Mesenteric fat pad (tissue), 1 donor: ENCODE measurements around the gene WBP1. TPM values are rescaled to one million over a fixed set of nuclear protein-coding genes. Genes with fewer than 3 reads are reported as not detected.
"Not testable (repeated sequence)": the region's sequence is repeated elsewhere in the genome, so short reads cannot be mapped to it uniquely, and the experiment has no call there.

Experiments
- DNase-seq: peaks from one replicate; pipeline ENCODE4 v3.0.0-alpha.2; 2020; ENCODE audit warnings: low spot score
- total RNA-seq: library from RNA; stranded (reverse); fragmentation: NEBNext Ultra II Directional; extraction: Animal tissue kit (Norgen Biotek cat#: 25700); gene quantifications from one replicate; pipeline ENCODE4 v1.2.1, GENCODE V29; 2021
- donor health status: DM: yes; HTN: yes; CAD: no.

WBP1 gene
- total RNA-seq, 1 donor from 2014 or later = 45.5 TPM

DNA sequence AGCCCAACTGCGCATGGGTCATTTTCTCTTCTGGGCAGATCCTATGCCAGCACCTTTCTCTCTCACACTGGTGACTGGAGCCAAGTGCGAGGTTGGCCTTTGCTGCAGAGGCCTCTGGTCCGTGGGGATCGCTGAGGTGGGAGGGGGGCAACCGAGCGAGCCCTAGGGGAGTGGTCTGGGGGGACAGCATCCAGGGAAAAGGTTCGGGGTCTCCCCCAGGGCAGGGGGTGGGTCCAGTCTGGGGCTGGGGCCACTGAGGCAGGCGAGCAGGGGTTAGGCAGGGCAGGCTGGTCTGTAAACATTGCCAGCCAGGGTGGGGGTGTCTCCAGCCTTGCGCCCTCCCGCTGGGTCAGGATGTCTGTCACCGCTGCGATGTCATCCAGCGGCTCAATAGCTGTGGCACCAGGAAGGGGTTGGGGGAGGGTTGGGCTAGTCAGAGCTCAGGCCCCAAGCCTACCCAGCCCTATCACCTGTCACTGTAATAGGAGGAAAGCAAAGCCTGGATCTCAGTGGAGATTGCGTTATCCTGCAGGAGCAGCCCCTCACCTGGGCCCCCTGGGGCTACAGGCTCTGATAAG, 32.0 kb upstream of the WBP1 start:
- no peak for DNase-seq

DNA sequence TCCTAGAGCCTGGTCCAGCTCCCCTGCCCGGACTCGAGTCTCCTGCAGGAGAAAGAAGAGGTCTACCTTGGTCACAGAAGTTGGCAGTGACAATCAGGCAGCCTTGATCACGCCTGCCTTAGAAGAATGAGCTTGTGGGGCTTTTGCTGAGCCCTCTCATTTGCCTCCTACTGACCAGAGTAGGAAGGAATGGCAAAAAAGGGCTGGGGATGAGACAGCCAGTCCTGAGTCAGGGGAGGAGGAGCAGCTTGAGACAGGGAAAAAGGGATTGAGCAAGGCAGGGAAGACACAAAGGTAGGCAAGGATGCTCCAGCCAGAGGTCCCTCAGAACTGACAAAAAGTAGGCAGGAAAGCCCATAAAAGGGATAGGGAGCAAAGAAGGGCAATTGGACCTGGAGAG, 30.7 kb upstream of the WBP1 start:
- DNase-seq = no peak

DNA sequence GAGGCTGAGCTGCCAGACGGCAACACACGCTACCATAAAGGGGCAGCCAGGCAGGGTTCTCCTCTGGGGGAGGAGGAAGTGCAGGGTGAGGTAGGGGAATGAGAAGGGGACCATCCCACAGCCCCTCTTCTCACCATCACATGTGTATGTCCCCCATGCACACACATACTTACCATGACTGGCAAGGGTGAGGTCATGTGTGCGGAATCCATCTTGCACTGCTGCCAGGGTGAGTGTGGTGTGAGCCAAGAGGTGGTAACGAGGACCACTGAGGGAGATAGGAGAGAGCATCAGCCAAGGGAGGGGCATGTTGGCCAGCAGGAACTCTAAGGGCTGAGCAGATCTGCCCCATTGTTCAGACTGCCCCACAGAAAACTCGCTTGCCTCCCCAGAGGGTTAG, 29.6 kb upstream of the WBP1 start:
- DNase-seq = no peak

DNA sequence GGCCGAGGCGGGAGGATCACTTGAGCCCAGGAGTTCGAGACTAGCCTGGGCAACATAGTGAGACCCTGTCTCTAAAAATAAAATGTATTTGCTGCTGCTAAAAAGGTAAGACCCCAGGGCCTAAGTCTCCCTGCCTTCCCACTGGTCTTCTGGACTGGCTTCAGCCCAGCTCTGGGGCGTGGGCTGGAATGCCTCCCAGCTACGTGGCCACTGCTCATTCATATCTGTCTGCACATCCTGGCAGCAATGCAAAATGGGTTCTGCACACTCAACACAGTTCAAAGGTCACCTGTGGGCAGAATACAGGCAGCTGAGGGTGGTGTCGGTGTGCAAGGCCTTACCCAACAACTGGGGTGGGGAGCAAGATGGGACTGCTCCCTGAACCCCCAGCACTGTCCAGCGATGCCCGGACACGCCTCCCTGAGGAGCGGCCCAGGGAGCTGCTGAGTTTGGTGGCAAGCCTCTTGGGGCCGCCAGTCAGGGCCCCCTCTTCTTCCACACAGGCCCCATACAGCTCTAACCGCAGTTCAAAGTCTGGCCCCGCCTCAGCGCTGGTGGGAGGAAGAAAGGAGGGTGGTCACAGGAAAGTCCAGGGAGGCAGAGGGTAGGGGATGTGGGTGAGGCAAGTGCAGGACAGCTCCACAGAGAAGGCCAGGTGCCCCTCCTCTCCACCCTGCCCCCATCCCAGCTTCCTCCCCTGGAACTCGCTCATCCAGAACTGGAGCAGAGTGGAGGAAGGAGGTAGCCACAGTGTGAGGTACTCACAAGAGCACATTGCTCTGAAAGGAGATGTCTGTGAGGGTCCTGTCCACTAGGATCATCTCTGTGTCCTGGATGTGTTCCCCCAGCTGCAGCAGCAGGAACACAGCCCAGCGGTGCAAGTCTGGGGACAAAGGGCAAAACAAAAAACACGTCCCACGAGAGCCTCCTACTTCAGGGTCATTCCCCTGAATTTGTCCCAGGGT, 28.5 kb upstream of the WBP1 start:
- DNase-seq = no peak

DNA sequence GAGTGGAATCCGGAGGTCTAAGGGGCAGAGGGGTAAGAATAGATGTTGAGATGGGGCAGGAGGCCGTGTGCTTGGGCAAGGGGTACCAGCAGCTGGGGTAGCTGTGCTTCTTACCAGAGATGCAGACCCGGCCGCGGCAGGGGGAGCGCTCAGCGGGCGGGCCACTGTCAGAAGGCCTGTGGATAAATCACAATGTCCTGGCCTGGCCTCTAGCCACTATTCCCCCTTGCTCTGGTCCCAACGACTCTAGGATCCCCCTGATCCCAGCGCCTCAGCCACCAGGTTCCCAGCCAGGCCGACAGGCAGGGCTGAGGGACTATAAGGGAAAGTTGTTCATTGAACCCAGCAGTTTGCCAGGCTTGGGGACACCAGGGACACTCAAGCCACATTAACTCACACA, 27.7 kb upstream of the WBP1 start:
- DNase-seq = no peak

DNA sequence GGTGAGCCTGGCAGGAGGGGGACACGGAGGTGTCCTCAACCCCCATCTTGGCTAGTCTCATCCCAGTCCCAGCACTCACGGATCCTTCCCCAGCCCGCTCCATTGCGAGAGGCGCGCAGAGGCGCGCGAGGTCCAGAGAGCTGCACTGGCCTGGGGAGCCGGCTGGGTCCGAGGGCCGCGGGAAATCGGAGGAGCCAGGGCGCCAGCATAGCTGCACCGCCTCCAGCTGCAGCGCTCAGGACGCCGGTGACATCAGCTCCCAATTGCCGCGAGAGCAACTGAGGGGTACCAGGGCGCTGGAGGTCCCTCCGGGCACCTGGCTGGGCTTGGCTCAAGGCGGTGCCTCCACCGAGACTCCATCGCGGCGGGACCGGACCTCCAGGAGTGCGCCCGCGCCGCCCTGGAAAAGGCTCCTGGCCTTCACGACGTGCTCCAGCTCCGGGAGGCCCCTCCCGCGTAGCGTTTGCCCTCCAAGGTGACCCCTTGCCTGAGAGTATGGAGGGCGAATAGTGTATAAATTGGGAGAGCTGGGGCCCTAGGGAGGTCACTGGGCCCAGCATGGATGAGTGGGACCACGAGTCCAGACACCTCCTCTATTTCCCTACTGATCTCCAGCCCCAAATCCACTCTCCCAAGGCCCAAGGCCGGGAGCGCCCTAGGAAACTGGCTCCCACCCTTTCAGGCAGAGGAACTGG, 22.0 kb upstream of the WBP1 start:
- no peak for DNase-seq

DNA sequence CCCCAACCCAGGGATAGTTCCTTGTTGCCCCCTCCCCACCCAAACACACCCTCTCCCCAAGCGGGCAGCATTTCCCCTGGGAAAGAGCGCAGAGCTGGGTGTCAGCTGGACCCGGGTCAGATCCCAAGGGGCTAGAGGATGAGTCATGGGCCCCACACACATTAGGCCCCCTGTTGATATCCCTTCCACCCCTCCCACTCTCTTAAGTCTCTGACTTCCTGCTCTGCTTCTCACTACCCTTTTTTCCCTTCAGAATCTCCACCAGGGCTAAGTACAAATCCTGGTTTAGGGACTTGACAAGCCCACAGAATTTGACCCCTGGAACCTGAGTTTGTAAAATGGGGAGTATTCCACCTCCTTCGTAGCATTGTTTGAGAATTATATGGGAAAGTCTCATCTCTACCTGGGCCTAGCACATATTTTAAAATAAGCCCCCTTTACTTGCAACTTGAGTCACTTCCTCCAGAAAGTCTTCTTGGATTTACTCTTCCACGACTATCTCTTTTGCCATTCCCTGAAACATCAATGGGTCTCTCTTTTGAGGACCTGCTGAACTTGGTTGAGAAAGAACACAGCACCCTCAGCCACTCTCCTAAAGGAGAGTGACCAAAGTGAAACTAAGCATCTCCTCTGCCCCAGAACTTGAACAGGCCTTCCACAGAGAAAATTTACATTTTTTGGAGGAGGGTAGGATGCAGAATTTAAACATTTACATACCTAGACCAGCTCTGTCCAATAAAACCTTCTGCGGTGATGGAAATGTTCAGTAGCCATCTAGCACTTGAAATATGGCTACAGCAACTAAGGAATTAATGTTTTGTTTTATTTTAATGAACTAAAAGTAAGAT, 21.2 kb upstream of the WBP1 start:
- no peak for DNase-seq

DNA sequence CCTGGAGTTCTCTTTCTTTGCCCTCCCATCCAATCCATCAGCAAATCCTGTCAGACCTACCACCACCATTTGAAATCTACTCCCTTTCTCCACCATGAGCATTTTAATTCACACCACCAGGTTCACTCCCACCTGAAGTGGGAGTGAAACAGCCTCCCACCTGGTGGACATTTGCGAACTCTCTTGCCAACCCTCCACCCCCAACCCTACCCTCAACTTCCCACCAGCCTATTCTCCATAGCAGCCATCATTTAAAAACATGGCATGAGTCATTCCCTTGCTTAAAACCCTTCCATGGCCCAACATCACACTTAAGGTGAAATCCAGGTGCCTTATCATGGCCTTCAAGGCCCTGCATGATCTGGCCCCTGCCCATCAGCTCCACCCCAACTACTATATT, 20.0 kb upstream of the WBP1 start:
- DNase-seq = no peak

DNA sequence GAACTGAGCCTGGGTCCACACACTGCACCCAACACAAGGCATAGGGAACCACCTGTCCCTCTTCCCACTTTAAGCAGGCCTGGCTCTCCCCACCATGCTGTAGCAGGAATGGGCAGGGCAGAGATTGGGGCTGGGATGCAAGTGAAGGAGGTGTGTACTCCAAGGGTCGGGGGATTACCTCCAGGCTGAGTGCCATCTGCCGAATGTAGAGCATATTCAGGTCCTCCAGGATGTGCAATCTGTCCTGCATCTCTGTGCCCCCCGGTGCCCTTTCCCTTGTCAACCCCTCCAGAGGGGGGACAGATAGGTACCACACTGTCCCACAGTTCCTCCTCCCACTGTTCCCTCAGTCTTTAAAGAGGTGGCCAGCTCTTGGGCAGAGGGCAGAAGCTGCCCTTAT, 18.9 kb upstream of the WBP1 start:
- DNase-seq = no peak

DNA sequence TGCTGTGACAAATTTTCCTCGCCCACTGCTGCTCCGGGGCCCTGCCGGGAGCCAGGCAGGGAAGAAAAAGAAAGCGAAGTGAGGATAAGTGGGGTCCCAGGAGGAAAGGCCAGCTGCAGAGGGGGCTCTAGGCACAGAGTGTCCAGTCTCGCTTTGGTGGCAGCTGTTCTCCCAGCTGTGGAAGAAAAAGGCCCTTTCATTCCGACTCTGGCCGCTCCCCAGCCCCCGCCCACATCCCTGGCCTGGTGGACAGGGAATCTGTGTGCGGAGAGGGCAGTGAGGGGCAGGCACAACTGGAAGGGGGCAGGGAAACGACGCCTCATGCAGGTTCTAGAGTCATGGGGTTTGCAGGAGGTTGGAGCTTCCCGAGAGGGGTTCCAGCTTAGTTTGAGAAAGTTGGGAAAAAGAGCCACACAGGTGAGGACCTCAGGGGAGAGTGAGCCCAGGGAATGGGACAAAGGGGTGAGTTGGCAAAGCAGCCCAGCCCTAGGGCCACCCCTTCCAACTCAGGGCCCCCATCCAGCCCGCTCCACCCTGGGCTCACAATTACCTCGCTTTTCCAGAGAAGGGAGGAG, 18.3 kb upstream of the WBP1 start:
- DNase-seq = no peak

DNA sequence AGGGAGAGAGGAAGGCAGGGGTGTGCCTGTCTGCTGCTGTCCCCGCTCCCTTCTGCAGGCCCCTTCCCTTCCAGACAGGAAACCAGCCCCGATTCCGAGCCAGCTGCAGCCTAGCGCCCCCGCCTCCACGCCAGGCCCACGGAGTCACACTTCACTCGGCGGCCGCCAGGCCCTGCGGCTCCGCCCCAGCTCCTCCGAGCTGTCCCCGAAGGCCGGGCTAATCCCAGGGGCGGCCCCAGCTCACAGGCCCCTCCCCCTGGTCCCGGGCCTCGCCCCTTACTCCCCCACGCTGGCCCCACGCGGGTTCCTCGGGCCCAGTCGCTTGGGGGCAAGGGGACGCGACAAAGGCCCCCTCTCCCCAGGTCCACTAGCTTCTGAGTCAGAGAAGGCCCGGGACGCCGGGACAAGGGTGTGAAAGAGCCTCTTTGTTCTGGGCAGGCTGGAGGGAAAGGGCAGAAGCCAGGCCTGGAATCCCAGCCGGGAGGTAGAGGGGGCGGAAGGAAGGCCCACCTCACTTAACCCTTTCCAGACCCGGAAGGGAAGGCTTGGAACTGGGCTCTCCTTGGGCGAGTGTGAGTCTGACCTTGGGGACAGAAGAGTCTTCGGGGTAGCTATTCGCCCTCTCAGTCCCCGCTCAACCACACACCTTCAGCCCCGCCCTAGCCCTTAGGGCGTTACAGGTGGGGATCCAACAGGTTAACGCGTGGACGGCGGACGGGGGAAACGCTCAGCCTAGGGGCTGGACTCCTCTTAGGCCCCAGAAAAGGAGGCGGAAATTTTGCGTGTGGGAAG, 17.7 kb upstream of the WBP1 start:
- DNase-seq = peak; percentile 93

DNA sequence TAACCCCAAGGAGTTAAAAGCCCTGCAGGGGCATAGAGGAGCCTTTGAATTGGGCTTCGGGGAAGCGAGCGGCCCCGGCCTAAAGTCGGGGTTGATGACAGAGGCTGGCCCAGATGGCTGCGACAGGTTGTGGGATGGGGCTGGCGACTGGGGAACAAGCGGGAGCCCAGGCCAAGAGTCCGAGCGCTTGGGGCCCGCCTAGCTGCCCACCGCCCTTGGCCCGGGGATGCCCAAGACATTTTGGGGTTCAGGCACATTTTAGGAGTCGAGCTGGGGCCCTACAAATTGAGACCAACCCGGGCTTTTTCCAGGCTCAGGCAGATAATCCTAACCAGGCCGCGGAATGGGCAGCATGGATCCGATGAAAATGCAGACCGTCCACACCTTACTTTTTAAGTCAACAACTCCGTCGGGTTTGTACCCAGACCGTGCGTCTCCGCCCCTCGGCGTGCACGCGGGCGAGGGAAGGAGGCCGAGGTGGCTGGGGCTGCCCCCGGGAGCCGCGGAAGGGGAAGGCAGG, 17.0 kb upstream of the WBP1 start:
- no peak for DNase-seq

DNA sequence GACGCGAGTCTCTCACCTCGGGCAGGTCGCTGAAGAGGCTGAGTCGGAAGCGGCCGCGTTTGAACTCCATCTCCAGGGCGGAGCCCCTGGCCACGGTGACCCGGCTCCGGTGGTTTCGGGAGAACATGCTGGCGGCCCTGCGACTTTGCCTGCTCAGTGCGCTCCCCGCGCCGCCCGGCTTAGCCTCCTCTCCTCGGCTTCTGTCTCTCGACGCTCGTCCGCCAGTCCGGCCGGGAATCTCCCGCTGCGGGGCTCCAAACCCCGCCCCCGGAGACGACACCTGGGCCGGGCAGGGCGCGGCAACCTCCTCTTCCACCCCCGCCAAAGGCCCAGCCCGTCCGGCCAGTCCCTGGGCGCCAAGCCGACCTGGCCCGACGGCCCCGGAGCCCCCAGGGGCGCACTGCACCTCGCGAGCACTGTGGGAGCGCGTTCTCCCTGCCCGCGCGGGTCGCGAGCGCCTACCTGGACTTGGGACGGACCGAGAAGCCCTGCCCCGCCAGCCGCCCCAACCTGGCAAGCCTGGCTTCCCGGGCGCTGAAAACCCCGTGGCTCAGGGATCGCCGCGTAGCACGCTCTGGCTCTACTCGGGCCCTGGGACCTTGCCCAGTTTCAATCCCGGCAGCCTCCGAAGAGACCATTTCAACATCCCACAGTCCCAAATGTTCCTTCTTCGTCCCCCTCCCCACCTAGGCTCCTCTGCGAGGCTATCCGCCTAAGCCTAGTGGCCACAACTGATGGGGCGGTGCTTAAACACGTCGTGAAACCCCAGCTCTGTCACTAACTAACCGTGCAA, 16.4 kb upstream of the WBP1 start, which contains the start of gene RTKN:
RTKN (minus strand) TSS at position 248 of the 793 bp plus-strand sequence; CDS start at position 127, 121 bp downstream.
- peak; percentile 91 for DNase-seq

DNA sequence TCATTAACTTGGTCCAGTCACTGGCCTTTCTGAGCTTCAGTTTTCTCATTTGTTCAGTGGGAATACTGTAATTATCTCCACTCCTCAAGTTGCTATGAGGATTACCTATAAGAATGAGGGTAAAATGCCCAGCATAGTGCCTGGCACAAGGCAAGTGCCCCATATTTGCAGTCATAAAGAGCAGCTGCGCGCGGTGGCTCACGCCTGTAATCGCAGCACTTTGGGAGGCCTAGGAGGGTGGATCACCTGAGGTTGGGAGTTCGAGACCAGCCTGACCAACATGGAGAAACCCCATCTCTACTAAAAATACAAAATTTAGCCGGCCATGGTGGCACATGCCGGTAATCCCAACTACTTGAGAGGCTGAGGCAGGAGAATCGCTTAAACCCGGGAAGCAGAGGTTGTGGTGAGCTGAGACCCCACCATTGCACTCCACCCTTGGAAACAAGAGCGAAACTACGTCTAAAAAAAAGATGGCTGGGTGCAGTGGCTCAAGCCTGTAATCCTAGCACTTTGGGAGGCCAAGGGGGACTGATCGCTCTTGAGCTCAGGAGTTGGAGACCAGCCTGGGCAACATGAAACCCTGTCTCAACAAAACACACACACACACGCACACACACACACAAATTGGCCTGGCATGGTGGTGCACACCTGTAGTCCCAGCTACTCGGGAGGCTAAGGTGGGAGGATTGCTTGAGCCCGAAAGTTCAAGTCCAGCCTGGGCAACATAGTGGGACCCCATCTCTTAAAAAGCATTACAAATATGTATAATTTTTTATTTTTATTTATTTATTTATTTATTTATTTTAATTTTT, 15.5 kb upstream of the WBP1 start:
- not testable (repeated sequence) for DNase-seq

DNA sequence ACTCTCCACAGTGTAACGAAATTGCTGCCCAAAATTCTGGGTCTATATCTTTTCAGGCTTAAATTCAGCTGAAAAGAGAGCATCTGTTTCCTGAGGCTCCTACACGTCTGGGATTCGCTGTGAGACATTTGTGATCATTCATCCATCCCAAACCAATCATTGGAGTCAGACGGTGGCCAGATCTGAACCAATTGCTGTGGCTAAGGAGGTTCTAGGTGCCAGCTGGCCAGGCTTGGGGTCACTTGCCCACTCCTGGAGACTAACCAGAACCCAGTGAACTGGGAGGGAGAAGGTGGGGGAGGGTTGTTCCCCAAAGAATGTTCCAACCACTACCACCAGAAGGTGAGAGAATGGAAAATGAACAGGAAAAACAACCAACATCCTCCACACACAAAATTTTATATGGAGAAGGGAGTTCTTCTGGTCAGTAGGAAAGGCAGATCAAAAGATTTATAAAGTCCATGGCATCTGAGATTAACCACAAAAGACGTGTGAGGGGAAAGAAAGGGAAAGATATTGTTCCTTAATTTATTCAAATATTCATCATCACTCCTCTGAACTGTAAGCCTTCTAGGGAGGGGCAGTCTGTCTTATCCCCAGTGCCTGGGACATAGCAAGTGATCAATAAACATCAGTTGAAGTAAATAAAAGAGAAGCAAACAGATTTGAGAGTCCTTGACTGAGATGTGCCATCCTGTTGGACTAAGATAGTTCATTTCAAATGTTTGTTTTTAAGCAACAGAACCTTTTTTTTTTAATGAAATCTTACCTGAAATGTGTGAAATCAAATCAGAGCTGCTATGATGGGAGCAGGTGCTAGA, 13.5 kb upstream of the WBP1 start:
- DNase-seq = no peak

DNA sequence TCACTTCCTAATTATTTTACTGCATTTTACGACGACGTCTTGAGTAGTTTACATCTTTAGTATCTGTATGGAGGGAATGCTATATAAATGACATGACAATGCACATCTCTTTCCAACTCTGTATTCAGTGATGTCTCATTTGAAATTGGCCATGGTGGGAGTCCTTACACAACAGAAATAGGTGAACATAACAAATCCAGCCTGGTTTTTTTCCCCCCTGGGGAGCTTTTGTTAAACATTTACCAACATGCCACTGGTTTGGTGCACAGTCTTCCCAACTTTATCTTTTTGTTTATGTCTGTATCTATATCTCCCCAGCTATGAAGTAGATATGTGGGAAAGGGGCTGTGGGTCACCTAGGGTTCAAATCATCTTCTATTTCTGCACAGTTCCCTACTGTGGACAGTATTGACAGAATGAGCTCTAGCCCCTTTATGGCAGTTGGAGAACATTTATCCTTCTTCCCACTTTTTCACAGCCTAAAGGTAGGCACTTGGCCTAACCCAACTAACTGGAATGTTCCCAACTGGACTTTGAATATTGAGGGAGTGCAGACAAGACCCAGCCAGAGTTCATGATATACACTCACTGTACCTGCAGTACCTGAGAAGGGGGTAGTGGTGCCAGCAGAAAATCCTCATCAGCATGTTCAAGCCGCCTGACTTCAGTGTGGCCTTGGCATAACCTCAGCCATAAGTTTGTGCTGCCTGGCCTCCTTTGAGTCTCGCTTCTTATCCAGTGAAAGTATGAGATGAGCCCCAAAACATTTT, 10.8 kb upstream of the WBP1 start:
- no peak for DNase-seq
